KMS-11 (cell line): ENCODE measurements around the gene ZNF211.
A peak's percentile ranks its signal among the peaks of the same experiment; 100 is the strongest.

Experiments
- H2AFZ ChIP-seq: fragments of 200-600 bp; sonication (generic); 2 replicates; pipeline ENCODE4 v1.6.1; 2016; ENCODE audit warnings: antibody characterized with exemption, mixed run types, low read depth
- H3K27ac ChIP-seq: fragments of 200-600 bp; sonication (generic); 2 replicates; pipeline ENCODE4 v1.6.1; 2016; ENCODE audit warnings: mild to moderate bottlenecking, mixed run types
- H3K27me3 ChIP-seq: fragments of 200-600 bp; sonication (generic); 2 replicates; pipeline ENCODE4 v1.6.1; 2017; ENCODE audit warnings: mild to moderate bottlenecking, low read depth, mixed run types, moderate library complexity; ENCODE audit not compliant: insufficient read depth
- H3K36me3 ChIP-seq: fragments of 200-600 bp; sonication (generic); 2 replicates; pipeline ENCODE4 v1.6.1; 2017; ENCODE audit warnings: mild to moderate bottlenecking, mixed run types; ENCODE audit not compliant: insufficient read depth
- H3K4me1 ChIP-seq: fragments of 200-600 bp; sonication (generic); 2 replicates; pipeline ENCODE4 v1.6.1; 2016; ENCODE audit warnings: mild to moderate bottlenecking, low read depth, mixed run types; ENCODE audit not compliant: poor library complexity, severe bottlenecking
- H3K4me2 ChIP-seq: fragments of 200-600 bp; sonication (generic); 2 replicates; pipeline ENCODE4 v1.7.0; 2016; ENCODE audit warnings: mild to moderate bottlenecking, mixed run types
- H3K4me3 ChIP-seq: fragments of 200-600 bp; sonication (generic); IDR thresholded peaks from 2 replicates; pipeline ENCODE4 v1.6.1; 2017; ENCODE audit warnings: low read depth, low read length, mixed read lengths; ENCODE audit not compliant: insufficient read depth
- H3K79me2 ChIP-seq: fragments of 200-600 bp; sonication (generic); 2 replicates; pipeline ENCODE4 v1.6.1; 2016; ENCODE audit warnings: low read depth, mixed run types; ENCODE audit not compliant: insufficient read depth
- H3K9ac ChIP-seq: fragments of 200-600 bp; sonication (generic); 2 replicates; pipeline ENCODE4 v1.6.1; 2016; ENCODE audit warnings: mild to moderate bottlenecking, mixed run types
- H4K20me1 ChIP-seq: fragments of 200-600 bp; sonication (generic); 2 replicates; pipeline ENCODE4 v1.6.1; 2016; ENCODE audit warnings: mild to moderate bottlenecking, mixed run types; ENCODE audit not compliant: insufficient read depth
- TF ChIP-seq, protein P1 (sequence below): fragments of 200-600 bp; sonication (generic); conservative IDR thresholded peaks from 2 replicates; pipeline ENCODE4 v1.6.1; 2017; ENCODE audit warnings: low read depth, mild to moderate bottlenecking, antibody characterized with exemption, low read length, moderate library complexity, mixed read lengths

ZNF211 gene

DNA sequence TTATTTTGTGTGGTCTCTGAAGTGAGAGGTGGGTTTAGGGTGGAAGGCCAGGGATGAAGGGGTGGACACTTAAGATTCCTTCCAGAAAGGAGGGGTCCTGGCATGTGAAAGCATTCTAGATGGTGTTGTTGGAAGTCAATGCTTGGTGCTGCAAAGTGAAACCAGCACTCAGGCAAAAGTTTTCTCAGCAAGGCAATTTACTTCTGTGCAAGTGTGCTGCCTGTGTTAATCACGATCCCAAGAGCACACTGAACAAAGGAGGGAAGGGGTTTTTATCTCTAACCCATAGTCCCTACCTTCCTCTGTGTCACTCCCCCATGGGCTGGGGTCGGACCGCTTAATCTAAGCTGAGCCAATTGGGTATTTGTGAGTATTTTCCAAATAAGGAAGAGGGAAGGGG, 17.6 kb upstream of the ZNF211 start:
- TF ChIP-seq, protein P1, sequence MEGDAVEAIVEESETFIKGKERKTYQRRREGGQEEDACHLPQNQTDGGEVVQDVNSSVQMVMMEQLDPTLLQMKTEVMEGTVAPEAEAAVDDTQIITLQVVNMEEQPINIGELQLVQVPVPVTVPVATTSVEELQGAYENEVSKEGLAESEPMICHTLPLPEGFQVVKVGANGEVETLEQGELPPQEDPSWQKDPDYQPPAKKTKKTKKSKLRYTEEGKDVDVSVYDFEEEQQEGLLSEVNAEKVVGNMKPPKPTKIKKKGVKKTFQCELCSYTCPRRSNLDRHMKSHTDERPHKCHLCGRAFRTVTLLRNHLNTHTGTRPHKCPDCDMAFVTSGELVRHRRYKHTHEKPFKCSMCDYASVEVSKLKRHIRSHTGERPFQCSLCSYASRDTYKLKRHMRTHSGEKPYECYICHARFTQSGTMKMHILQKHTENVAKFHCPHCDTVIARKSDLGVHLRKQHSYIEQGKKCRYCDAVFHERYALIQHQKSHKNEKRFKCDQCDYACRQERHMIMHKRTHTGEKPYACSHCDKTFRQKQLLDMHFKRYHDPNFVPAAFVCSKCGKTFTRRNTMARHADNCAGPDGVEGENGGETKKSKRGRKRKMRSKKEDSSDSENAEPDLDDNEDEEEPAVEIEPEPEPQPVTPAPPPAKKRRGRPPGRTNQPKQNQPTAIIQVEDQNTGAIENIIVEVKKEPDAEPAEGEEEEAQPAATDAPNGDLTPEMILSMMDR: no peak
- peaks cover 17% of the 10 kb centered on the region; the same call in 1 of the 2 replicates for H3K36me3 ChIP-seq
- H3K27ac ChIP-seq: no peak overlapping the region
- no peaks in the 10 kb centered on the region for H3K27me3 ChIP-seq
- no peak overlapping the region for H3K4me3 ChIP-seq
- H3K4me2 ChIP-seq: no peak overlapping the region
- H3K4me1 ChIP-seq: no peaks in the 10 kb centered on the region
- H3K9ac ChIP-seq: no peak overlapping the region
- peaks cover 9% of the 10 kb centered on the region; the same call in 1 of the 2 replicates for H3K79me2 ChIP-seq
- no peaks in the 10 kb centered on the region for H4K20me1 ChIP-seq
- H2AFZ ChIP-seq: no peak overlapping the region

DNA sequence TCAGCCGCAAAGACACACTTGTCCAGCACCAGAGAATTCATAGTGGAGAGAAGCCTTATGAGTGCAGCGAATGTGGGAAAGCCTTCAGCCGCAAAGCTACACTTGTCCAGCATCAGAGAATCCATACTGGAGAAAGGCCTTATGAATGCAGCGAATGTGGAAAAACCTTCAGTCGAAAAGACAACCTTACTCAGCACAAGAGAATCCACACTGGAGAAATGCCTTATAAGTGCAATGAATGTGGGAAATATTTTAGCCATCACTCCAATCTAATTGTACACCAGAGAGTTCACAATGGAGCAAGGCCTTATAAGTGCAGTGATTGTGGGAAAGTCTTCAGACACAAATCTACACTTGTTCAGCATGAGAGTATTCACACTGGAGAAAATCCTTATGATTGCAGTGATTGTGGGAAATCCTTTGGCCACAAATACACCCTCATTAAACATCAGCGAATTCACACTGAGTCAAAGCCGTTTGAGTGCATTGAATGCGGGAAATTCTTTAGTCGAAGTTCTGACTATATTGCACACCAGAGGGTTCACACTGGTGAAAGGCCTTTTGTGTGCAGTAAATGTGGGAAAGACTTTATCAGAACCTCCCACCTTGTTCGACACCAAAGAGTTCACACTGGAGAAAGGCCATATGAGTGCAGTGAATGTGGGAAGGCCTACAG, 12.2 kb upstream of the ZNF211 start:
- Histone ChIP-seq H4K20me1 (no peaks in the 10 kb centered on the region), H3K4me2 (no peak overlapping the region), H2AFZ (no peak overlapping the region), H3K9ac (no peak overlapping the region), H3K79me2 (no peaks in the 10 kb centered on the region), H3K4me3 (no peak overlapping the region), H3K36me3 (peaks cover 37% of the 10 kb centered on the region; the same call in 1 of the 2 replicates), H3K27ac (no peak overlapping the region), H3K4me1 (no peaks in the 10 kb centered on the region), H3K27me3 (no peaks in the 10 kb centered on the region)
- TF ChIP-seq, protein P1: no peak

DNA sequence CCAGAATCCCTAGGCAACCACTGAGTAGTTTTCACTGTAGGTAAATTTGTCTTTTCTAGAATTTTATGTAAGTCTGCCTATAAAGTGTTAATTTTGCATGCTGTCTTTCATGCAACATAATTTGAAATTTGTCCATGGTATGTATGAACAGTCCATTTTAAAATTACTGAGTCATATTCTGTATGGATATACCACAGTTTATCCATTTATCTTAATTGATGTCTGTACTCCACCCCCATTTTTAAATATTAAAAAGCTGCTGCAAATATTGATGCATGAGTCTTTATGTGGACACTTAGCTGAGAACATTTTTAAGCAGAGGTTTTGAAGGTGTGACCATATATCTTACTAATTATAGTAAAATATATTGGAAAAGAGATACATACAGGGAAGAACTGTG, 9.9 kb upstream of the ZNF211 start:
- Histone ChIP-seq H4K20me1 (no peaks in the 10 kb centered on the region), H3K27me3 (no peaks in the 10 kb centered on the region), H3K4me2 (no peak overlapping the region), H3K4me3 (no peak overlapping the region), H2AFZ (no peak overlapping the region), H3K36me3 (peaks cover 35% of the 10 kb centered on the region; the same call in 1 of the 2 replicates), H3K4me1 (no peaks in the 10 kb centered on the region), H3K27ac (no peak overlapping the region), H3K79me2 (no peaks in the 10 kb centered on the region), H3K9ac (no peak overlapping the region)
- TF ChIP-seq, protein P1: no peak

DNA sequence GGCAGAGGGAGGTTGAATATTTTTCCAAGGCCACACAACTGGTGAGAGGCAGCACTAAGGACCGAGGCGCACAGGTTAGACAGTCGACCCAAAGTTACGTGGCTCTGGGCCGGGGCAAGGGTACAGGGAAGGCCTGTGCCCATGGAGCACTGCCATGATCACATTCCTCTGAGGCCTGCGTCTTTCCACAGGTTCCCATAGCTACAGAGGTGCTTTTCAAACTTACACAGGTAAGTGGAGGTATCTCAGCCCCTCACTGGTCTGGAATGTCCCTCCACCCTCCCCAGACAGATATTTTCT, 814 bp downstream of the ZNF211 start:
- H3K4me2 ChIP-seq: peak overlapping the region; percentile 64
- H3K4me3 ChIP-seq: no peak overlapping the region
- TF ChIP-seq, protein P1: no peak
- H3K27ac ChIP-seq: no peak overlapping the region
- H3K9ac ChIP-seq: no peak overlapping the region
- no peaks in the 10 kb centered on the region for H3K79me2 ChIP-seq
- H3K36me3 ChIP-seq: peaks cover 8% of the 10 kb centered on the region
- H3K27me3 ChIP-seq: no peaks in the 10 kb centered on the region
- no peaks in the 10 kb centered on the region for H3K4me1 ChIP-seq
- peak overlapping the region; percentile 80; the same call in 1 of the 2 replicates for H2AFZ ChIP-seq
- H4K20me1 ChIP-seq: no peaks in the 10 kb centered on the region
